ENCODE data around the gene CDH9. TPM values are rescaled to one million over a fixed set of nuclear protein-coding genes. Genes with fewer than 3 reads are reported as not detected.

CDH9 gene
- total RNA-seq, 4 donors from 2014 or later, result not detected

DNA sequence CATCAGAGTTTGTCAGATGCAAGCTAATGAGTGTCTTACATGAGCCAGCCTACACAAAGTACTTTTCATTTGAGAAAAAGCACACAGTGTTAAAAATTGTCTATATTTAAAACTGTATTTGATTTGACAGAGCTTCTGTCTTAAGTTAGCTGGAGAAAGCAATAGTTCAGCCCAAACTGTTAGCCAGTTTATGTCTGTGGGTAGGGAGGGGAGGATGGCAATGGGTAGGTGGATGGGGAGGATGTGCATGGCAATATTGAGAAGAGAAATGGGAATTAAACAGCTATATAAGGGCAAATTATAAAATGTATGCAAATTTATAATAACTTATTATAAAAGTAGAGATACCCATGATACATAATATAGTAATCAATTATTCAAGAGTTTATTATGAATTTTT, 31.3 kb downstream of the CDH9 start:
- Histone ChIP-seq H3K27ac (no peak overlapping the region), H3K4me1 (no peaks in the 10 kb centered on the region), H3K9me3 (no peaks in the 10 kb centered on the region), H3K36me3 (no peaks in the 10 kb centered on the region), H3K4me3 (no peak overlapping the region), H3K27me3 (no peaks in the 10 kb centered on the region)
- TF ChIP-seq POLR2A (IDR thresholded peaks at IDR 0.05) (no peak), CTCF (IDR thresholded peaks at IDR 0.05 in 4 of 5, conservative IDR thresholded peaks at IDR 0.05 in 1 of 5) (no peak)
- in situ Hi-C loops (cut with MboI; ENCODE audit: low sequenced_read_pairs in 4 of 4) (no loop called here), intact Hi-C loops (cut with DNase I; ENCODE audit: low total_unique reads) (no loop called here)
- ATAC-seq, result no peak
- no peak for DNase-seq

DNA sequence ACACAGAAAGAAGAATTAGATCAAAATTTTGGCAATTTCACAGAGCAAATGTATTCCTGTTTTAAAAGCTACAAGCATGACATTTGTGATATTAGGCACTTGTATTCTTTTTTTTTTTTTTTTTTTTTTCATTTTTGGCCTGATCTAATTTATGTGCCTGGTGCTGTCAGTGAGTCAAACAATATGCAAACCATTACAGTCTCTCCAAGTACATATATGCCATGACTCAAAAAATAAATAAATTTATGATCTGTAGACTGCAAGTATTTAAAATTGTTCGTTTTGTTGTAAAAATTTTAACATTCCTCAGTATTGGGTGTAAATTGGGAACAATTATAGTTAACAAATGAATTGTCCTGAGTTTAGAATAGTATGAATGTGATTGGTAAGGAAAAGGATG, 51.4 kb downstream of the CDH9 start:
- no peak for DNase-seq
- no peak for ATAC-seq
- TF ChIP-seq CTCF (IDR thresholded peaks at IDR 0.05 in 4 of 5, conservative IDR thresholded peaks at IDR 0.05 in 1 of 5) (no peak), POLR2A (IDR thresholded peaks at IDR 0.05) (no peak)
- in situ Hi-C loops (cut with MboI; ENCODE audit: low sequenced_read_pairs in 4 of 4), result no loop called here
- H3K27me3 ChIP-seq, result no peaks in the 10 kb centered on the region
- no peaks in the 10 kb centered on the region for H3K4me1 ChIP-seq
- no peaks in the 10 kb centered on the region for H3K9me3 ChIP-seq
- no peak overlapping the region for H3K4me3 ChIP-seq
- no peak overlapping the region for H3K27ac ChIP-seq
- no peaks in the 10 kb centered on the region for H3K36me3 ChIP-seq
- intact Hi-C loops (cut with DNase I; ENCODE audit: low total_unique reads), result no loop called here

DNA sequence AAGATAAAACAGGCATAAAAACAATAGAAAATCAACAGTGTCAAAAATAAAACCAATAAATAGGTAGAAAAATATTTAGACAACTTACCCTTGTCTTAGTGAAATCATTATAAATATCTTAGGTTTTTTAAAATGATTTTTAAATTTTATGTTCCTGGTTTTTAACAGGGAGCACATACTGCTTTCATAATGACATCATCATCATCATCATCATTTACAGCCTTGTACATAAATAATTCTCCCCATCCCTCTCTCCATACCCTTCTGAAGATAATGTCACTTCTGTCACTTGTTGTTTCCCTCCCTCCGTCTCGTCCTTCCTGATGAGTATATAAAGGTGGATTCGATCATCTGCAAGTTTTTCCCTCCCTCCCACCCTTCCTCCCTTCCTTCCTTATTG, 56.6 kb downstream of the CDH9 start:
- Histone ChIP-seq H3K4me3 (no peak overlapping the region), H3K9me3 (no peaks in the 10 kb centered on the region), H3K27me3 (no peaks in the 10 kb centered on the region), H3K27ac (no peak overlapping the region), H3K36me3 (no peaks in the 10 kb centered on the region), H3K4me1 (no peaks in the 10 kb centered on the region)
- ATAC-seq (no peak), DNase-seq (no peak)
- intact Hi-C loops (cut with DNase I; ENCODE audit: low total_unique reads), result no loop called here
- TF ChIP-seq POLR2A (IDR thresholded peaks at IDR 0.05), result no peak
- no peak for TF ChIP-seq CTCF (IDR thresholded peaks at IDR 0.05 in 4 of 5, conservative IDR thresholded peaks at IDR 0.05 in 1 of 5)
- in situ Hi-C loops (cut with MboI; ENCODE audit: low sequenced_read_pairs in 4 of 4), result no loop called here

- no peaks in the 10 kb centered on the region for H3K36me3 ChIP-seq
- H3K4me1 ChIP-seq, result no peaks in the 10 kb centered on the region
- no peak for DNase-seq
- intact Hi-C loops (cut with DNase I; ENCODE audit: low total_unique reads) (no loop called here), in situ Hi-C loops (cut with MboI; ENCODE audit: low sequenced_read_pairs in 4 of 4) (no loop called here)
- H3K27me3 ChIP-seq, result no peaks in the 10 kb centered on the region
- TF ChIP-seq POLR2A (IDR thresholded peaks at IDR 0.05) (no peak), CTCF (IDR thresholded peaks at IDR 0.05 in 4 of 5, conservative IDR thresholded peaks at IDR 0.05 in 1 of 5) (no peak)
- no peak overlapping the region for H3K4me3 ChIP-seq
- no peaks in the 10 kb centered on the region for H3K9me3 ChIP-seq
- no peak for ATAC-seq
- no peak overlapping the region for H3K27ac ChIP-seq
These were observed 79.1 kb downstream of the CDH9 start for GRCh38 chr5:26959290-26959689.

DNA sequence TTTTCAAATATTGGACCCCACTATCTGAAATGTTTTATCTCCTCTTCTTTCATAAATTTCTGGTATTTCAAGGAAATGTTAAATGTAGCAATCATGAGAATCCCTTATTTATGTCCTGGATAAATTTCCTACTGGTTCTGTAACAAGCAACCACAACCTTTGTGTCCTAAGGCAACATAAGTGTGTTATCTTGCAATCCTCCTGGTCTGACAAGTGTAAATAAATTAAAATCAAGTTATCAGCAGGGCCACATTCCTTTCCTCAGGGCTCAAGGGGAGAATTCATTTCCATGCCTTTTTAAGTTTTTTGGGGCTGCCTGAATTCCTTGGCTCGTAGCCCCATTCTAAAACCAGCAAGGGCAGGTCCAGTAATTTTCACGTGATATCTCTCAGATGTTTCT, 83.2 kb downstream of the CDH9 start:
- TF ChIP-seq POLR2A (IDR thresholded peaks at IDR 0.05) (no peak), CTCF (IDR thresholded peaks at IDR 0.05 in 4 of 5, conservative IDR thresholded peaks at IDR 0.05 in 1 of 5) (no peak)
- Histone ChIP-seq H3K9me3 (no peaks in the 10 kb centered on the region), H3K4me3 (no peak overlapping the region), H3K27me3 (no peaks in the 10 kb centered on the region), H3K4me1 (no peaks in the 10 kb centered on the region), H3K27ac (no peak overlapping the region), H3K36me3 (no peaks in the 10 kb centered on the region)
- intact Hi-C loops (cut with DNase I; ENCODE audit: low total_unique reads) (no loop called here), in situ Hi-C loops (cut with MboI; ENCODE audit: low sequenced_read_pairs in 4 of 4) (no loop called here)
- ATAC-seq (no peak), DNase-seq (no peak)
